GM03348 (cell line): ENCODE results near the gene MSH3.
"Not testable (repeated sequence)": the region's sequence is repeated elsewhere in the genome, so short reads cannot be mapped to it uniquely, and the experiment has no call there.

Experiments used
- DNase-seq: peaks from one replicate; pipeline ENCODE4 v3.0.0; 2012; ENCODE audit warnings: low spot score

The MSH3 gene

DNA sequence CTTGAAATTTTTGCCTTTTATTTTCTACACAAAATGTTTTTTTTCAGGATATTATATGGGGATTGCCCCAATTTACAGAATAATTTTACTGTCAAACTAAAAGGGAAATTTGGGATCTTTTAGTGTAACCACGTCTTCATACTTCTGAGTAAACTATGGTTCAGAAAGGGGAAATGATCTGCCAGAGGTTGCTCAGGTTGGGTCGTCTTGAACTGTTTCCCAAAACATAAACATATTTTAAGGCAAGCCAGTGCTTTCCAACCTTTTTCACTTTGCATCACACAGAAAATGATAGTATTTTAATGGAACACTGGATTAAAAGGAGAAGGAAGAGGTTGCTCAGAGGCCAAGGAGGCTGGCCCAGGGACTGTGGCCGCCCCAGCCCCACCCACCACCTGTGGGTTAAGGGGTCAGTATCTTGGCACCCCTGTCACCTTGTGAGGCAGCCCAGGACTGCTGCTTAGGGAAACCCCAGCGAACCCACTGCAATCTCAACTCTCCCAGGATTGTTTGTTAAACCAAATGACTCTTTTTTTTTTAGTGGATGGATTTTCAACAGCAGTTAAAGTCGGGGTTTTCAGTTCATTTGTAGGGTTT is 143.1 kb downstream of the MSH3 start:
- DNase-seq: no peak

DNA sequence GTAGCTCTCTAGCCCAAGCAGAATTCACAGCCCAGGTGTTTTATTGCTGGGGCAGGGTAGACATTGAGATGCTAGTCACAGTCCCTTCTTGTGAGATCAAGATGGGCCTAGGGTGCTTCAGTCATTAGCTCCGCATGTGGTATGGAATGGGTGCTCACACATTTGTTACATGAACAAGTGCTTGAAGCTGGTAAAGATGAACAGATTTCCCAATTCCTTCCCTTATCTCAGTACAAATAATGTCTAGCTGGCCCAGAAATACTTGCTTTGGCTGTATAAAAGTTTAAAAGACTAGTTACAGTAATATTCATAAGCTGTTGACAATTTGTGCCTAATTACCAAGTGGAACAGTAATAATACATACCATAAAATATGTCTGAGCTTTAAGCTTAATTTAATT is 143.7 kb downstream of the MSH3 start:
- DNase-seq: no peak

DNA sequence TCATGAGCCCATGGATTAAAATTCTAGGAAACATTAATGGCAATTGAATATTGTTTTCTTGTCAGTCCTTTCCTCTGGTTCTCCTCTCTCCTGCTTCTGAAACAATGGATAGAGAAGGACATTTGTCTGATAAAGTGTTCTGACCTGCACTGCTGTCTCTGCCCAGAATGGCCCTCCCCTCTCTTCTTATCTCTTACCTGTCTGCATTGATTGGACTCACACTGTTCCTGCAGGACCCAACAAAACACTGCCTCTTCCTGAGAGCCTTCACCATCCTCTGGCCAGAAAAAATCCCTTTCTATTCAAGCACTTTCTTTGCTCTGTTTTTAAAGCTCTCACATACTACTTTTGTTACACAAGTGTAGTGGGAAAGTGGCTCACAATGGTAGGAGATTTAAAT is 144.2 kb downstream of the MSH3 start:
- no peak for DNase-seq

DNA sequence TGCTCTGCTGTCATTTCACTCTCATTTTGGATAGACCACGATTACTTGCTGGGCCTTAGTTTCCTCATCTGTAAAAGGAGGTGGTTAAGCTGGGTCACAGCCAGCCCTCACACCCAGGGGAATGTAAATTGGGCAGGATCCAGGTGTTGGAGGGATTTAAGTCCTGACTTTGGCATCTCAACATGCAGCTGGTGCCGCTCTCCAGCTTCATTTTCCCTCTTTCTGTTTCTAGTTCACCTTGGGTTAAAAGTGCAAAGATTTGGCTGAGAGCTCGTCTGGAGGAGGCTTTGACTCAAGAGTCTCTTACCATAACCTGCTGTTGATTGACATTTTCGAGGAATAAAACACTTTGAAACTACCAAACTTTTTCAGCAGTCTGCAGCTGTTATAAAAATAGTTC is 144.6 kb downstream of the MSH3 start:
- DNase-seq: no peak

DNA sequence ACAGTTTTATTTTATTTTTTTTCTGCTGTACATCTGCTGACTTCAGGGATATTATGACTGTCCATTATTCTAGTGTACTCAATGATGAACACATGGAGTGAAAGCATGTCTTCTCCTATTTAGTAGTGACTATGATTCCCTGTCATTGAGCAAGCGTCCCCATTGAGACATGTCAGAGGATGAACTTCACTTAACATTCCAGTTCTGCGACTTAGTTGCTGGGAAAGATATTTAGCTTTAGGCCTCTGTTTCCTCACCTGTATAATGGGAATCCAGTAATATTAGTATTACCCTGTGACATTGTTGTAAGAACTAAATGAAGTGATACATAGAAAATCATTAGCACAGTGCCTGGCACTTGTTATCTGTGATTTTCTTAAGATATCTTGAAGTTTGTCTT is 145.1 kb downstream of the MSH3 start:
- no peak for DNase-seq

DNA sequence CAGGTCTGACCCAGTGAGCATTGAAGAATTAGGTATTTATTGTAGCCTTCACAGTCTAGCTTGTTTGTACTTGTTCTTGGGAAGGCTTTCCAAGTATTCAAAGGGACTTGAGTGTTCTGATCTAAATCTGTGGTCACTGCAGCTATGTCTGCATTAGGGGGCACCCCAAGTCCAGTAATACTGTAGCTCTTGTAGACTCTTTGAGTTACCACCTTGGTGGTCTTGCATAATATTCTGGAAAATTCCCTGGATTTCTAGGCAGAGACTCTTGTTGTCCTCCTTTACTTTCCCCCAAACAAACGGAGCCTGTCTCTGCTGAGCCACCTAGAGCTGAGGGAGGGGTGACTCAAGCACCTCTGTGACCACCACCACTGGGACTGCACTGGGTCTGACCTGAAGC is 149.9 kb downstream of the MSH3 start:
- no peak for DNase-seq

DNA sequence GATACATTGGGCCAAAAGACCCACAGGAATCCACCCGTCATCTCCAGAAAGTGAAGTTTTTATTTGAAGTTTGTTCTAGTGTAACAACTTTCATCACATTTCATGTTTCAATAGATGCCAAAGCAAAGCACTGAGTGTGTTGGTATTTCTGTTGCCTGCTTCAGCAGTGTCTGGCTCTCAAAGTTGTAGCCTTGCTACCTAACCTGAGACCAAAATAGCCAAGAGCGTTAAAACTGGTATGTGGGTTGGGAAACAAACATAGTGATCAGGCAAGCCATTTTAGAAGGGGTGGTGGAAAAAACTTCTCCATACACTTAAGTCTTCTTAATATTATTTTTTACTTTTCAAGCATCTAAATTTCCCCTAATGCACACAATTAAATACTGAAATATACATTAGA is 150.6 kb downstream of the MSH3 start:
- no peak for DNase-seq

DNA sequence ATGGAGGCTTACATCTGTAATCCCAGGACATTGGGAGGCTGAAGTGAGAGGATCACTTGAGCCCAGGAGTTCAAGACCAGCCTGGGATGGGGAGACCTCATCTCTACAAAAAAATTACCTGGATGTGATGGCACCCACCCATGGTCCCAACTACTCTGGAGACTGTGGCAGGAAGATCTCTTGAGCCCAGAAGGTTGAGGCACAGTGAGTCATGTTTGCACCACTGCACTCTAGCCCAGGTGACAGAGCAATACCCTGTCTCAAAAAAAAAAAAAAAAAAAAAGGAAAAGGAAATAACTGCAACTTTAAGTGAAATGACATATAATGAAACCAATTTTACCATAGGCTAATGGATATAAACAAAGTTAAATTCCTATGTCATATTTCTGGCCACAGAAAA is 152.5 kb downstream of the MSH3 start:
- DNase-seq: no peak

DNA sequence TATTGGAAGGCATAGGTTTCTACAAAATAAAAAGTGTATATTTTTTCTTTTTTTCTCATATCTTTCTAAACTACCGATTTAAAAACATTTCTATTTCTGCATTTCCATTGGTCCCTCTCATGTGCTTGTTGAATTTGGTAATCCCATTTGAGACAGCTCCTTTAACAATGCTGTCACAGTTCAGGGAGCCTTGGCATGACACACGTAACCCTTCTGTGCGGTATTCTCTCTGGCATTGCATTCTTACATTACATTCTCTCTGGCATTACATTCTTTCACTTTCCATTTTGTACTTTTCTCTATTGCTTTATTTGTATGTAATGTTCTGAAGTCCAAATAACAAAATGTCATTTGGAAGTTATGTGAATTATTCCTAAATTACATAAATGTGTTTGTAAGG is 155.0 kb downstream of the MSH3 start:
- DNase-seq: no peak

DNA sequence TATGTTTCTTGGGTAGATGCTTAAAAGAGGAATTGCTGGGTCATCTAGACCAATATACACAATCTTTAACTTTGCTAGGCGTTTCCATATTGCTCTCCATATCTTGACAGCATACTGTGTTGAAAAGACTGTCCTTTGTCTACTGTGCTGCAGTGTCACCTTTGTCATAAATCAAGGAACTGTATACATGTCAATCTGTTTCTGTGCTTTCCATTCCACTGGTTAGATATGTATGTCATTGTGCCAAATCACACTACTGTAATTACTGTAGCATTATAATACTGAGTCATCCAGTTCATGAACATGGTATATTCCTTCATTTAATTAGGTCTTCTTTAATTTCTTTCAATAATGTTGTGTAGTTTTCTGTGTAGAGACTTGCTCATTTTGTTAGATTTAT is 156.0 kb downstream of the MSH3 start:
- DNase-seq: no peak

DNA sequence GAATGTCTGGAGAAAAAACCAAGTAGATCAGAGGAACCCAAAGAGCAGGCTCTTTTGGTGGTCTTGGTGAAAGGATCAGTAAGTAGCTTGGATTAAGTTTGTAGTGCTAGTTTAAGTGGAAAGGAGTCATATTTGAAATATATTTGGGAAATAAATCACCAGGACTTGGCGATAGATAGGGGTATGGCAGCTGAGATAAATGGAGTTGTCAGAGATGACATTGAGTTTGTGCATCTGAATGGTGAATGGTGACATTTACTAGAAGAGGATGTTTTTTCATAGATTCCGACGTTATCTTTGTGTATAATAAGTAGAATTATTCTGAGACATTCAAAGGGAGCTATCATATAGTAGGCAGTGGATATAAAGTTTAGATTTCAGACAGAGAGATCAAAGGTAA is 162.1 kb downstream of the MSH3 start:
- DNase-seq: no peak

DNA sequence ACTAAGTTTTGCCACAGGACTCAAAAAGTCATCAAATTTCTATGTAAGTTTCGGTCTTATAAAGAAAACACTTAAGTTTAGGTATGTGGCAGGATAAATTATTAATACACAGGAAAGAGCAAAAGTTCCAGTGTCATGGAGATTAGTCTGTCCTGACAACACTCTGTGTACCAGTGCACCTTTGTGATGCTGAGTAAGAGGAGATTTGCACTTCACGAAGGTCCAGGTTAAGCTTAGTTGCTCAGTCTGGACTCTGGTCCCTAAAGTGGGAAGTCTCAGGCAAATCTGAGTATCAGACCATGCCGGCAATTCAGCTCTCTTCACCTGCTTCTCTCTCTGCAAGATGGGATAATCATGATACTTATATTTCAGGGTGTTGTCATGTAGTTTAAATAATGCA is 166.2 kb downstream of the MSH3 start:
- no peak for DNase-seq

DNA sequence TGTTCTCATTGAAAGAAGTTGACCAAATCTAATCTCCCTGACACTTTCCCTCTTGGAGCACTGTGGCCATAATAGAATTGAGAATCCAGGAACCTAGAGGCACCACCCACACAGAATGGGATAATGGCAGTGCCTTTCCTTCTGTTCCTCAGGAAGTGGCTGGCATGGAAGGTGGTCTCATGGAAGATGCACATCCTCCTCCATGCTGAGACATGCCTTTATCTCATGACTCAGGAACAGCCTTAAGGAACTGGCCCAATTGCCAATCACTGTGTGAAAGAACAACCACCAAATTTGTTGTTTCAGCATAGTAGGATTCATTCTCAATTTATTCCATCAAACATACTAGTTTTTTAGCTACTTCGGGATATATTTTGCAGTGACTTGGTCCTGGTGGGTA is 168.2 kb downstream of the MSH3 start:
- no peak for DNase-seq

DNA sequence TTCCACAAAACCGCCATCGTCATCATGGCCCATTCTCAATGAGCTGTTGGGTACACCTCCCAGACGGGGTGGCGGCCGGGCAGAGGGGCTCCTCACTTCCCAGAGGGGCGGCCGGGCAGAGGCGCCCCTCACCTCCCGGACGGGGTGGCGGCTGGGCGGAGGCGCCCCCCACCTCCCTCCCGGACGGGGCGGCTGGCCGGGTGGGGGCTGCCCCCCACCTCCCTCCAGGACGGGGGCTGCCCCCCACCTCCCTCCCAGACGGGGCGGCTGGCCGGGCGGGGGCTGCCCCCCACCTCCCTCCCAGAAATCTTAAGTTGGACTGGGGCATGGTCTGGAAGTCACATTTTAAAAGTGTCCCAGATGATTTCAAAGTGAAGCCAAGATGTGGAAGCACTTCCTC is 169.7 kb downstream of the MSH3 start:
- DNase-seq: not testable (repeated sequence)

DNA sequence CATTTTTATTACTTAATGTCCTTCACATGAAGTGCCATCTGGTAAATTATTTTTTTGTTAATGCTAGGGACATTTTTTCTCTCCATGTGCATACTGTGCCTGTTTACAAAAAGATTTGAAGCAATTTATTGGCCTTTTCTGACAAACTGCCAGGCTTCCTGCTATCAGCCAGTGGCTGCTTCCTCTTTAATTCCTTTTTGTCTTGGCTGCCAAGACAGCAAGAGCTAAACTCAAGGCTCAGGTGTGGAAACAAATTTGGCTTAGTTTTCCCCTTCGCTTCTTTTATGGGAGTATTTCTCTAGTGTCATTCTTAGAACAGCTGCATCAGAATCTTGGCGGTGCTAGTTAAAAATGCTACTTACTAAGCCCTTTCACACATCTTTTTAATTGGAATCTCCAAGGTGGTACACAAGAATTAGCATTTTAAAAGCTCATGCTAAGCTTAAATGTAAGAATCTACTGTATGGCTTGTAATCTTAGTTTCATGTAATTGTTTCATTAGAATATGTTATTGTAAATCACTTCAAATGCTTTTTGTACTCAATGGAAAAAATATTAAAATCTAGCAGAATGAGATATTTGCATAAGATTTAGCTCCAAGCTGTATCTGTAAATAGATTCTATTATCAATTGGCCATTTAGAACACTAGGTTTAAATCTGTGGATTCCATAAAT is 171.5 kb downstream of the MSH3 start:
- no peak for DNase-seq

DNA sequence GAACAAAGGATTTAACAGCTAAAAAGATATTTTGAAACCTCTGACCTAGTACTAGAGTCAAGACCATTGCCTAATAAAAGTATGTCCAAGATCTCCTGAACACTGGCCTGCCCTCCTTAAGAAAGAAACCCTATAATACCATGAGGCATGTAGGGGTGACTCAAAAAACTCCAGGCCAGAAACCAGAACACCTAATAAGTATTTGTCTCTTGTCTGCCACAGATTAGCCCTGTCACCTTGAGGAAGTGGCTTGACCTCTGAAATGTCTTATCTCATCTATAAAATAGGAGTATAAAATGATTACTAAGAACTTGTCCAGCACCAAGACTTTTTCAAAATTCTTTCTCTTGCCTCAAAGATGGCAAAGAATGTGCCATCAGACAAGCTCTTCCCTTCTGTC is 180.3 kb downstream of the MSH3 start:
- DNase-seq: no peak

DNA sequence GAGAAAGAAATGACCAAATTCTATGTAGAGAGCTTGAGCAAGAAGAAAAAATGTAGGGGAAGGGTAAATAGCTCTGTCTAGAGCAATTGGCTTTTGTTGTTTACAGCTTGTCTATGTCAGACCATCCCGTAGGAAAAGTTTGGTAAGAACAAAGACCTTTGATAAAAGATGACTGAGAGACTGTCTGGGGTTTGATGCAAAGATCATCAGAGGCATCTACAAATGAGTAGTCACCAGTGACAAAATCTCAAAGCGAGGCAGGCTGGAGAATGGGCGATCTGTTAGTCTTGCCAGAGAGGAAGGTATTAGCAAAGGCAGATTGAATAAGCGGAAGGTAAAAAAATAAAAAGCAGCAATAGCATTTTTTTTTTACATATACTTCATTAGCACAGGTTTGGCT is 180.7 kb downstream of the MSH3 start:
- no peak for DNase-seq

DNA sequence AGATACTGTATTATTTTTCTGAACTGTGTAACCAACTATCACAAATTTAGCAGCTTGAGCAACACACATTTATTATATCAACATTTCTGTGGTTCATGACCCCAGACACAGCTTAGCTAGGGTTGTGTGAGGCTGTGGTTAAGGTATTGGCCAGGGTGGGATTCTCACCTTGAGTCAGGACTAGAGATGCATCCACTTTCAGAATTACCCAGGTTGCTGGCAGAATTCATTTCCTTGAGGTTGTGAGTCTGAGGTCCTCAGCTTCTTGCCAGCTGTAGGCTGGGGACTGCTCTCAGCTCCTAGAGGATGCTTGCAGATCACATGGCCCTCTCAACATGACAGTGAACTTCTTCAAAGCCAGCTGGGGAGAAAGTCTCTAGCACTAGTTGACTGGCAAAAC is 183.2 kb downstream of the MSH3 start:
- DNase-seq: no peak

DNA sequence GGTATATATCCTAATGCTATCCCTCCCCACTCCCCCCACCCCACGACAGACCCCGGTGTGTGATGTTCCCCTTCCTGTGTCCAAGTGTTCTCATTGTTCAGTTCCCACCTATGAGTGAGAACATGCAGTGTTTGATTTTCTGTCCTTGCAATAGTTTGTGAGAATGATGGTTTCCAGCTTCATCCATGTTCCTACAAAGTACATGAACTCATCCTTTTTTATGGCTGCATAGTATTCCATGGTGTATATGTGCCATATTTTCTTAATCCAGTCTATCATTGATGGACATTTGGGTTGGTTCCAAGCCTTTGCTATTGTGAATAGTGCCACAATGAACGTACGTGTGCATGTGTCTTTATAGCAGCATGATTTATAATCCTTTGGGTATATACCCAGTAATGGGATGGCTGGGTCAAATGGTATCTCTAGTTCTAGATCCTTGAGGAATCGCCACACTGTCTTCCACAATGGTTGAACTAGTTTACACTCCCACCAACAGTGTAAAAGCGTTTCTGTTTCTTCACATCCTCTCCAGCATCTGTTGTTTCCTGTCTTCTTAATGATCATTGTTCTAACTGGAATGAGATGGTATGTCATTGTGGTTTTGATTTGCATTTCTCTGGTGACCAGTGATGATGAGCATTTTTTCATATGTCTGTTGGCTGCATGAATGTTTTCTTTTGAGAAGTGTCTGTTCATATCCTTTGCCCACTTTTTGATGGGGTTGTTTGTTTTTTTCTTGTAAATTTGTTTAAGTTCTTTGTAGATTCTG is 186.8 kb downstream of the MSH3 start:
- DNase-seq: not testable (repeated sequence)

DNA sequence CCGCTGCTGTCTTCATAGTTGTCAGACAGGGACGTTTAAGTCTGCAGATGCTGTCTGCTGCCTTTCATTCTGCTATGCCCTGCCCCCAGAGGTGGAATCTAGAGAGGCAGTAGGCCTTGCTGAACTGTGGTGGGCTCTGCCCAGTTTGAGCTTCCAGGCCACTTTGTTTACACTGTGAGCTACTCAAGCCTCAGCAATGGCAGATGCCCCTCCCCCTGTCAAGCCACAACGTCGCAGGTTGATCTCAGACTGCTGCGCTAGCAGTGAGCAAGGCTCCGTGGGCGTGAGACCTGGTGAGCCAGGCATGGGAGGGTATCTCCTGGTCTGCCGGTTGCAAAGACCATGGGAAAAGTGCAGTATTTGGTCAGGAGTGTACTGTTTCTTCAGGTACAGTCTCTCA is 192.0 kb downstream of the MSH3 start:
- not testable (repeated sequence) for DNase-seq

DNA sequence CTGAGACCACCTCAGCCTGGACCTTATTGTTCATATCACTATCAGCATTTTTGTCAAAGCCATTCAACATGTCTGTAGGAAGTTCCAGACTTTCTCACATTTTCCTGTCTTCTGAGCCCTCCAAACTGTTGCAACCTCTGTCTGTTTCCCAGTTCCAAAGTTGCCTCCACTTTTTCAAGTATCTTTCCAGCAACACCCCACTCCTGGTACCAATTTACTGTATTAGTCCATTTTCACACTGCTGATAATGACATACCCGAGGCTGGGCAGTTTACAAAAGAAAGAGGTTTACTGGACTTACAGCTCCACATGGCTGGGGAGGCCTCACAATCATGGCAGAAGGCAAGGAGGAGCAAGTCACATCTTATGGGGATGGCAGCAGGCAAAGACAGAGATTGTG is 195.7 kb downstream of the MSH3 start:
- DNase-seq: not testable (repeated sequence)

DNA sequence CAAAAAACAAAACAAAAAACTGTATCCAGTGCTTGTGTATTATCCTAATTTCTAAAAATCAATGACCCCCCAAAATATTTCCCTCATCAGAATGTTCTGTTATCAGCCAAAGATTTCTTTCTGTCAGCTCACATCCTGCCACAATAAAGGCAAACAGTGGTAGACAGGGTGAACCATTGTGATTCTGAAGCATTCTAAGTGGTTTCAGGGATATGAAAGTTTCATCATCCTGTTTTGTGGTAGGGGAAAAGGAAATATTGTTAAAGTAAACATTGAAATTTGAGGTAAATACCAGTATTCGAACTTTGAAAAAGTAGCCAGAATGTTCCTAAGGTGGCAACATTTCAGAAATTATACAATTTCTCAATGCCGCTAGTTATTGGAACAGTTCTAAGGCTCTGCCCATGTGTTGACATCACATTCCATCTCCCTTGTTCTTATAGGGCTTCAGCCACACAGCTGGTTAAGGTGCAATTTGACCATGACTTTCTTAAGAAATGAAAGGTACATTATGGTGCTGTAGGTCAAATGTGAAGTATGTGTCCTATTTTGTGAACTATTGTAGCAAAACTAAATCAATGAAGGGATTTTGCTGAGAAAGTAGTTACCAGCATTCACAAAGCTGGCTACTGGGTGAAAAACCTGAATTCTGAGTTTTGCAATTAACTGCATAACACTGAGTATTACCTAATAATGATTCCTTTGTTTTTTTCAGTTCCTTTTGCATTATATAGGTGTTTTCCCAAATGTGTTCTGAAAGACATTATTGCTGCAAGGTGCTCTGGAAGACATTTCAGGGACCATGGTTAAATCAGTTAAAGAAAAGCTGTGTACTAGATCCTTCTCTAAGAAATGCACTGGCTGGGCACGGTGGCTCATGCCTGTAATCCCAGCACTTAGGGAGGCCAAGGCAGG is 198.1 kb downstream of the MSH3 start:
- DNase-seq: no peak

DNA sequence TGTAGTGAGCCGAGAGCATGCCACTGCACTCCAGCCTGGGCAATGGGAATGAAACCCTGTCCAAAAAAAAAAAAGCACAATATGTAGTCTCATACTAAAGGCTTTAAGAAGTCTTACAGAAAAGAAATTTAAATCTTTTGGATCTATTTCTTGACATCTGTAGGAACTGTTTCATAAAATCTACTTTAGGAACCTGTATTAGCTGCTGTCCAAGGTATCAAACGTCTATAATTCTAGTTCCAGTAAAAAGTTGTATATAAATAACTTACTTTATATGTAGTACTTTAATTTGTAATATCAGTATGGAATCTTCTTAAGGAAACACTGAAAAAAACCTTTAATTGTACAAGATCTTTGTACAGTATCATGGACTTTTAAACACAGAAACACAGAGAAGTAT is 199.0 kb downstream of the MSH3 start:
- DNase-seq: no peak
